ENCODE data around the gene BIN1.

DNA sequence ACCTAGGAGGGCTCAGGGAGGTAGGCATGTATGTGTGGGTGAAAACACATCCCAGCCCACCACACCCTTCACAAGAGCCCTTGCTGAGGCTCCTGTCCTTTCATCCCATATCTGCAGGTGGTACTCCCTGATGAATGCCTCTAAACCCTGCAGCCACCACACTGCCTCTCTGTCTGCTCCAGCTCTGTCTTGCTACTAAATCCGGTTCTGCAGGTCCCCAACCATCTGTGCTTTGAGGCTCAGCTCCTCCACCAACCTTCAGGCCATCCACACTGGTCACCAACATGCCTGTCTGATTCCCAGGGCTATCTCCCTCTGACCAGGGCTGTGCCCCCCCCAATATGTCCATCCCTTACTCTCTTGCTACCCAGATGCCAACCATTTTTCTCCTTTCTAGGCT lies 92.7 kb downstream of the BIN1 start:
- TF ChIP-seq POLR2AphosphoS5 (IDR thresholded peaks at IDR 0.05; ENCODE audit: low read depth, low read length), result no peak
- TF ChIP-seq, protein P1, sequence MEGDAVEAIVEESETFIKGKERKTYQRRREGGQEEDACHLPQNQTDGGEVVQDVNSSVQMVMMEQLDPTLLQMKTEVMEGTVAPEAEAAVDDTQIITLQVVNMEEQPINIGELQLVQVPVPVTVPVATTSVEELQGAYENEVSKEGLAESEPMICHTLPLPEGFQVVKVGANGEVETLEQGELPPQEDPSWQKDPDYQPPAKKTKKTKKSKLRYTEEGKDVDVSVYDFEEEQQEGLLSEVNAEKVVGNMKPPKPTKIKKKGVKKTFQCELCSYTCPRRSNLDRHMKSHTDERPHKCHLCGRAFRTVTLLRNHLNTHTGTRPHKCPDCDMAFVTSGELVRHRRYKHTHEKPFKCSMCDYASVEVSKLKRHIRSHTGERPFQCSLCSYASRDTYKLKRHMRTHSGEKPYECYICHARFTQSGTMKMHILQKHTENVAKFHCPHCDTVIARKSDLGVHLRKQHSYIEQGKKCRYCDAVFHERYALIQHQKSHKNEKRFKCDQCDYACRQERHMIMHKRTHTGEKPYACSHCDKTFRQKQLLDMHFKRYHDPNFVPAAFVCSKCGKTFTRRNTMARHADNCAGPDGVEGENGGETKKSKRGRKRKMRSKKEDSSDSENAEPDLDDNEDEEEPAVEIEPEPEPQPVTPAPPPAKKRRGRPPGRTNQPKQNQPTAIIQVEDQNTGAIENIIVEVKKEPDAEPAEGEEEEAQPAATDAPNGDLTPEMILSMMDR (IDR thresholded peaks at IDR 0.05), result no peak
- TF ChIP-seq, protein P2, sequence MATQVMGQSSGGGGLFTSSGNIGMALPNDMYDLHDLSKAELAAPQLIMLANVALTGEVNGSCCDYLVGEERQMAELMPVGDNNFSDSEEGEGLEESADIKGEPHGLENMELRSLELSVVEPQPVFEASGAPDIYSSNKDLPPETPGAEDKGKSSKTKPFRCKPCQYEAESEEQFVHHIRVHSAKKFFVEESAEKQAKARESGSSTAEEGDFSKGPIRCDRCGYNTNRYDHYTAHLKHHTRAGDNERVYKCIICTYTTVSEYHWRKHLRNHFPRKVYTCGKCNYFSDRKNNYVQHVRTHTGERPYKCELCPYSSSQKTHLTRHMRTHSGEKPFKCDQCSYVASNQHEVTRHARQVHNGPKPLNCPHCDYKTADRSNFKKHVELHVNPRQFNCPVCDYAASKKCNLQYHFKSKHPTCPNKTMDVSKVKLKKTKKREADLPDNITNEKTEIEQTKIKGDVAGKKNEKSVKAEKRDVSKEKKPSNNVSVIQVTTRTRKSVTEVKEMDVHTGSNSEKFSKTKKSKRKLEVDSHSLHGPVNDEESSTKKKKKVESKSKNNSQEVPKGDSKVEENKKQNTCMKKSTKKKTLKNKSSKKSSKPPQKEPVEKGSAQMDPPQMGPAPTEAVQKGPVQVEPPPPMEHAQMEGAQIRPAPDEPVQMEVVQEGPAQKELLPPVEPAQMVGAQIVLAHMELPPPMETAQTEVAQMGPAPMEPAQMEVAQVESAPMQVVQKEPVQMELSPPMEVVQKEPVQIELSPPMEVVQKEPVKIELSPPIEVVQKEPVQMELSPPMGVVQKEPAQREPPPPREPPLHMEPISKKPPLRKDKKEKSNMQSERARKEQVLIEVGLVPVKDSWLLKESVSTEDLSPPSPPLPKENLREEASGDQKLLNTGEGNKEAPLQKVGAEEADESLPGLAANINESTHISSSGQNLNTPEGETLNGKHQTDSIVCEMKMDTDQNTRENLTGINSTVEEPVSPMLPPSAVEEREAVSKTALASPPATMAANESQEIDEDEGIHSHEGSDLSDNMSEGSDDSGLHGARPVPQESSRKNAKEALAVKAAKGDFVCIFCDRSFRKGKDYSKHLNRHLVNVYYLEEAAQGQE (IDR thresholded peaks at IDR 0.05; ENCODE audit: insufficient read depth in 1 of 2, low read depth in 2 of 2, low read length in 1 of 2), result no peak

All from Panc1 (cell line).